ENCODE measurements around the gene ASB2. TPM values are rescaled to one million over a fixed set of nuclear protein-coding genes. Genes with fewer than 3 reads are reported as not detected.

Gene ASB2
- total and polyA plus RNA-seq, 2 of the 4 experiments (the other 2 are of a cell fraction), result 0.54 to 0.77 TPM

GRCh38 chr14:93946104-93946503 is 30.3 kb downstream of the ASB2 start:
- intact Hi-C loops (cut with micrococcal nuclease) (no loop called here), dilution Hi-C loops (cut with HindIII; ENCODE audit: low sequenced_read_pairs, unreplicated experiment) (no loop called here), in situ Hi-C loops (cut with MboI; ENCODE audit: low sequenced_read_pairs) (loop anchor here (10.0 kb wide), 1 partner anchor 189 kb away; no protein-coding TSS in a partner anchor)
- Histone ChIP-seq H4K5ac (ENCODE audit: low read depth, low read length) (no peak overlapping the region), H4K20me1 (ENCODE audit: insufficient read depth, low read length) (peaks cover 3% of the 10 kb centered on the region; the same call in 1 of the 2 replicates), H3K9me3 (ENCODE audit: control insufficient read depth, insufficient read depth, low read length) (no peaks in the 10 kb centered on the region), H3K9ac (ENCODE audit: low read depth, low read length) (no peak overlapping the region), H2AK9ac (replicated peaks; ENCODE audit: low read depth, low read length, poor library complexity) (no peak overlapping the region), H3K79me1 (ENCODE audit: low read depth in 1 of 2, low read length in 2 of 2) (no peaks in the 10 kb centered on the region), H3K27me3 (ENCODE audit: control insufficient read depth, insufficient read depth, low read length) (no peaks in the 10 kb centered on the region; the same call in 1 of the 2 replicates), H3K9me1 (ENCODE audit: insufficient read depth, low read length) (no peaks in the 10 kb centered on the region), H2BK120ac (ENCODE audit: low read depth, low read length) (no peak overlapping the region), H2BK20ac (ENCODE audit: low read depth, low read length) (no peak overlapping the region), H3K4me2 (ENCODE audit: low read depth, low read length) (no peak overlapping the region), H3K4me3 (ENCODE audit: insufficient read depth, low read depth, low read length) (no peak overlapping the region), H3K14ac (replicated peaks; ENCODE audit: low read depth, low read length) (no peak overlapping the region), H3K4ac (ENCODE audit: low read depth, low read length) (no peak overlapping the region), H4K91ac (ENCODE audit: insufficient read depth, low read depth, low read length) (no peak overlapping the region), H3K18ac (ENCODE audit: low read depth, low read length) (no peak overlapping the region), H3K36me3 (ENCODE audit: control insufficient read depth, insufficient read depth, low read length) (no peaks in the 10 kb centered on the region), H2AK5ac (ENCODE audit: low read depth, low read length) (no peak overlapping the region; the same call in 1 of the 2 replicates), H2BK15ac (ENCODE audit: low read depth, low read length) (no peak overlapping the region), H2AFZ (replicated peaks; ENCODE audit: low read length, poor library complexity) (no peak overlapping the region), H3K27ac (ENCODE audit: insufficient read depth, low read length) (no peak overlapping the region), H2BK5ac (ENCODE audit: low read depth, low read length, poor library complexity, severe bottlenecking) (no peak overlapping the region), H4K8ac (ENCODE audit: low read depth in 2 of 2, low read length in 2 of 2) (no peak overlapping the region), H3K4me1 (ENCODE audit: control insufficient read depth, insufficient read depth, low read length) (peaks cover 5% of the 10 kb centered on the region), H3K56ac (ENCODE audit: extremely low read depth, insufficient read depth, low read length) (no peak overlapping the region), H3K23ac (ENCODE audit: low read depth, low read length) (no peak overlapping the region)
- DNase-seq (peak; percentile 49), ATAC-seq (ENCODE audit: low read depth) (no peak)
- TF ChIP-seq SMC3 (IDR thresholded peaks at IDR 0.05; ENCODE audit: low read depth, low read length), result no peak
- TF ChIP-seq CTCF (conservative IDR thresholded peaks at IDR 0.05; ENCODE audit: low read depth, low read length), result no peak
- 0 out of 2 replicates have a peak, but pooled peaks have one; percentile 16 for TF ChIP-seq FOS (IDR thresholded peaks at IDR 0.05; ENCODE audit: low read depth, low read length)
- TF ChIP-seq CEBPB (IDR thresholded peaks at IDR 0.05; ENCODE audit: low read depth, low read length), result no peak
- TF ChIP-seq MAFK (IDR thresholded peaks at IDR 0.05; ENCODE audit: low read depth, low read length), result no peak
- TF ChIP-seq RAD21 (IDR thresholded peaks at IDR 0.05; ENCODE audit: low read length), result no peak
- no peak for TF ChIP-seq NFE2L2 (IDR thresholded peaks at IDR 0.05; ENCODE audit: low read depth, low read length)
- ChIA-PET CTCF (interaction anchor here (0.6 kb wide), 1 partner anchor 63 kb away, joined by 4 read pairs; no protein-coding TSS in a partner anchor), POLR2A (ENCODE audit: unreplicated experiment) (no interaction called here)
- BruUV-seq (replicated peaks), result no TSS peak
- 71% methylated on average over 4 of the region's 6 CpGs; no CpG with 5 or more reads in 1 of the 2 experiments for WGBS, 2 experiments (ENCODE audit: extremely low coverage in 2 of 2, insufficient read length in 1 of 2)

Data from IMR-90 (cell line).